H9 (cell line): ENCODE data around the gene HPCAL1. TPM values are rescaled to one million over a fixed set of nuclear protein-coding genes. Genes with fewer than 3 reads are reported as not detected.

Experiments used
- DNase-seq: peaks from one replicate; pipeline ENCODE4 v3.0.0-alpha.2; 2017
- H2AFZ ChIP-seq: one replicate; pipeline ENCODE4 v1.6.1; 2013; ENCODE audit warnings: mild to moderate bottlenecking, low read length, control low read depth, moderate library complexity
- H2AK5ac ChIP-seq: 2 replicates; pipeline ENCODE4 v1.6.1; 2013; ENCODE audit warnings: low read length, control low read depth, mixed read lengths; ENCODE audit not compliant: insufficient read length
- H2BK120ac ChIP-seq: one replicate; pipeline ENCODE4 v1.6.1; 2013; ENCODE audit warnings: low read depth, mild to moderate bottlenecking, low read length, control low read depth, inconsistent platforms; ENCODE audit not compliant: poor library complexity, severe bottlenecking
- H2BK12ac ChIP-seq: 2 replicates; pipeline ENCODE4 v1.6.1; 2013; ENCODE audit warnings: low read length, control low read depth, mixed read lengths, low read depth; ENCODE audit not compliant: insufficient read length
- H2BK15ac ChIP-seq: 2 replicates; pipeline ENCODE4 v1.6.1; 2013; ENCODE audit warnings: low read depth, low read length, control low read depth
- H2BK20ac ChIP-seq: one replicate; pipeline ENCODE4 v1.6.1; 2013; ENCODE audit warnings: low read depth, mild to moderate bottlenecking, low read length, control low read depth, inconsistent platforms; ENCODE audit not compliant: poor library complexity, severe bottlenecking
- H2BK5ac ChIP-seq: 2 replicates; pipeline ENCODE4 v1.6.1; 2013; ENCODE audit warnings: low read length, control low read depth, mixed read lengths; ENCODE audit not compliant: insufficient read length
- H3K14ac ChIP-seq: 2 replicates; pipeline ENCODE4 v1.6.1; 2013; ENCODE audit warnings: low read length, control low read depth; ENCODE audit not compliant: insufficient read depth
- H3K18ac ChIP-seq: 2 replicates; pipeline ENCODE4 v1.6.1; 2013; ENCODE audit warnings: low read depth, mild to moderate bottlenecking, mixed read lengths, low read length, control low read depth; ENCODE audit not compliant: insufficient read length
- H3K23ac ChIP-seq: 2 replicates; pipeline ENCODE4 v1.6.1; 2013; ENCODE audit warnings: low read length, control low read depth, mixed read lengths, low read depth; ENCODE audit not compliant: insufficient read length
- H3K23me2 ChIP-seq: 2 replicates; pipeline ENCODE4 v1.6.1; 2013; ENCODE audit warnings: low read depth, mild to moderate bottlenecking, mixed read lengths, low read length, control low read depth; ENCODE audit not compliant: insufficient read length, poor library complexity, severe bottlenecking
- H3K27ac ChIP-seq: 2 replicates; pipeline ENCODE4 v1.5.1; 2013; ENCODE audit warnings: low read length, control low read depth, mixed read lengths, low read depth; ENCODE audit not compliant: insufficient read length
- H3K27me3 ChIP-seq: 2 replicates; pipeline ENCODE4 v1.6.1; 2013; ENCODE audit warnings: low read length, control low read depth, inconsistent platforms; ENCODE audit not compliant: insufficient read depth
- H3K4ac ChIP-seq: 2 replicates; pipeline ENCODE4 v1.6.1; 2013; ENCODE audit warnings: low read depth, mild to moderate bottlenecking, control low read depth, inconsistent platforms, low read length, moderate library complexity
- H3K4me1 ChIP-seq: 2 replicates; pipeline ENCODE4 v1.6.1; 2013; ENCODE audit warnings: low read length, control low read depth, inconsistent platforms; ENCODE audit not compliant: insufficient read depth
- H3K4me2 ChIP-seq: 2 replicates; pipeline ENCODE4 v1.6.1; 2013; ENCODE audit warnings: low read length, control low read depth, mixed read lengths; ENCODE audit not compliant: insufficient read length, insufficient read depth
- H3K56ac ChIP-seq: 2 replicates; pipeline ENCODE4 v1.6.1; 2013; ENCODE audit warnings: low read depth, mild to moderate bottlenecking, mixed read lengths, low read length, control low read depth; ENCODE audit not compliant: insufficient read length
- H3K79me1 ChIP-seq: 2 replicates; pipeline ENCODE4 v1.6.1; 2013; ENCODE audit warnings: low read depth, mild to moderate bottlenecking, moderate library complexity, low read length, control low read depth, inconsistent platforms; ENCODE audit not compliant: insufficient read depth, poor library complexity, severe bottlenecking
- H3K79me2 ChIP-seq: 2 replicates; pipeline ENCODE4 v1.6.1; 2013; ENCODE audit warnings: low read length, control low read depth, inconsistent platforms; ENCODE audit not compliant: insufficient read depth
- H3K9ac ChIP-seq: 2 replicates; pipeline ENCODE4 v1.6.1; 2013; ENCODE audit warnings: low read length, control low read depth, mixed read lengths; ENCODE audit not compliant: insufficient read length; ENCODE audit errors: extremely low read depth
- H3K9me3 ChIP-seq: one replicate; pipeline ENCODE4 v1.6.1; 2013; ENCODE audit warnings: low read depth, low read length, inconsistent platforms; ENCODE audit not compliant: control insufficient read depth
- H3T11ph ChIP-seq: one replicate; pipeline ENCODE4 v1.6.1; 2013; ENCODE audit warnings: mild to moderate bottlenecking, low read length, control low read depth, inconsistent platforms
- H4K20me1 ChIP-seq: one replicate; pipeline ENCODE4 v1.6.1; 2013; ENCODE audit not compliant: control insufficient read depth, insufficient read length, insufficient read depth
- H4K5ac ChIP-seq: 2 replicates; pipeline ENCODE4 v1.6.1; 2013; ENCODE audit warnings: low read depth, mild to moderate bottlenecking, mixed read lengths, low read length, control low read depth; ENCODE audit not compliant: insufficient read length
- H4K8ac ChIP-seq: replicated peaks from 2 replicates; pipeline ENCODE4 v1.6.1; 2013; ENCODE audit warnings: low read length, control low read depth, mixed read lengths, low read depth; ENCODE audit not compliant: insufficient read length
- H4K91ac ChIP-seq: 2 replicates; pipeline ENCODE4 v1.6.1; 2013; ENCODE audit warnings: low read depth, mild to moderate bottlenecking, moderate library complexity, mixed read lengths, low read length, control low read depth; ENCODE audit not compliant: insufficient read length
- H3K27ac Mint-ChIP-seq, 3 experiments: 2 replicates in 2 of 3; 3 replicates in 1 of 3; pipeline ENCODE4 v1.8.0; 2020 to 2021; ENCODE audit warnings: mixed read lengths in 3 of 3, mild to moderate bottlenecking in 1 of 3, moderate library complexity in 1 of 3
- H3K27me3 Mint-ChIP-seq: 2 replicates; pipeline ENCODE4 v1.8.0; 2021; ENCODE audit warnings: low read depth, mild to moderate bottlenecking, moderate library complexity, mixed read lengths
- H3K36me3 Mint-ChIP-seq, 3 experiments: 2 replicates in 2 of 3; 3 replicates in 1 of 3; pipeline ENCODE4 v1.8.0; 2020 to 2021; ENCODE audit warnings: low read depth in 3 of 3, mixed read lengths in 3 of 3; ENCODE audit not compliant: insufficient read depth in 1 of 3
- H3K4me1 Mint-ChIP-seq, 2 experiments: 2 replicates each; pipeline ENCODE4 v1.8.0; 2020; ENCODE audit warnings: mixed read lengths in 2 of 2
- H3K4me3 Mint-ChIP-seq, 2 experiments: 2 replicates in 1 of 2; 3 replicates in 1 of 2; pipeline ENCODE4 v1.8.0; 2020 to 2021; ENCODE audit warnings: mild to moderate bottlenecking in 2 of 2, mixed read lengths in 2 of 2, moderate library complexity in 1 of 2
- H3K9me3 Mint-ChIP-seq, 2 experiments: 2 replicates in 1 of 2; 3 replicates in 1 of 2; pipeline ENCODE4 v1.8.0; 2020; ENCODE audit warnings: mild to moderate bottlenecking in 2 of 2, mixed read lengths in 2 of 2, moderate library complexity in 1 of 2
- WGBS: extraction: QIAGEN DNeasy Blood & Tissue Kit; methylation state at CpG from one replicate; pipeline ENCODE4 v1.1.7; 2013; ENCODE audit warnings: missing lambda C conversion rate, low lambda C conversion rate, mixed read lengths; ENCODE audit not compliant: insufficient read length; ENCODE audit errors: extremely low coverage; 5-methylcytosine and 5-hydroxymethylcytosine counted together
- total RNA-seq: library from RNA; stranded (reverse); gene quantifications from 2 replicates; pipeline ENCODE4 v1.2.1, GENCODE V29; 2021
- TF ChIP-seq, protein P1 (sequence below): fragments of 200-600 bp; sonication (generic); conservative IDR thresholded peaks from 3 replicates; pipeline ENCODE4 v1.8.0; 2021; ENCODE audit warnings: antibody characterized with exemption, mild to moderate bottlenecking

HPCAL1 gene
- total RNA-seq, 1 experiment from 2014 or later: 4.7 TPM

DNA sequence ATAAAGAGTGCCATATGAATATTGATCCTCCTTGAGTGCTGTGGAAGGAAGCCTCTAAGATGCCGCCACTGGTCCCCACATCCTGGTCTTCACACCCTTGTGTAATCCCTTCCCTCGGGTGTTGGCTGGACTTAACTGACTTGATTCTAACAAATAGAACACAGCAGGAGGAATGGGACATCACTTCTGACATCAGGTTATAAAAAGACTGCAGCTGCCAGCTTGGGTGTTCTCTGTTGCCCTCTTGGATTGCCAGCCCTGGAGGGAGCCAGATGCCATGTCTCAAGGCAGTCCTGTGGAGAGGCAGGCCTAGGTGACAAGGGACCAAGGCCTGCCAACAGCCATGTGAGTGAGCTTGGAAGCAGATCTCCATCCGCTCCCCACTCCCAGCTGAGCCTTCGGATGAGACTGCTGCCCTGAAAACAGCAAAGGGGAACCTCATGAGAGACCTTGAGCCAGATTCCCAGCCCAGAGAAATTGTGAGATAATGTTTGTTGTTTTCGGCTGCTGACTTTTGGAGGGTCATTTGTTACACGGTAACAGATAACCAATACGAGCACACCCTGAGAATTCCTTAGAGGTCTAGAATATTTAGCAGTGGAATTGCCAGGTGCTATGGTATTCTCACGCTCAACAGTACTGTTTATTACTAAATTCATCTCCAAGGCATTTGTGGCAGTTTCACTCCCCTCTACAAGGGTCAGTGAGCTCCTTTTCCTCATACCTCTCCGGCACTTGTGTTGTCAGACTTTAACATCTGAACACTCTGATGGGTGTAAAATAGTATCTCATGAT is 32.5 kb downstream of the HPCAL1 start:
- Mint-ChIP-seq H3K27me3 (no peaks in the 10 kb centered on the region), H3K36me3 (peaks cover 5 to 11% (median 5%) of the 10 kb centered on the region in 3 experiments; a peak in 5 of 7 replicates), H3K4me3 (no peak overlapping the region), H3K27ac (no peak overlapping the region), H3K9me3 (peaks cover 10 to 12% of the 10 kb centered on the region in 2 experiments; a peak in 3 of 5 replicates), H3K4me1 (peaks cover 32 to 35% of the 10 kb centered on the region in 2 experiments)
- Histone ChIP-seq H4K8ac (no peak overlapping the region), H3K4ac (no peak overlapping the region), H3K4me2 (no peak overlapping the region), H3T11ph (no peak overlapping the region), H3K79me2 (no peaks in the 10 kb centered on the region), H2BK120ac (no peak overlapping the region), H2AK5ac (no peak overlapping the region), H3K27me3 (no peaks in the 10 kb centered on the region; the same call in 1 of the 2 replicates), H3K4me1 (peaks cover 8% of the 10 kb centered on the region; the same call in 1 of the 2 replicates), H3K14ac (no peak overlapping the region), H3K23ac (no peak overlapping the region), H3K23me2 (no peaks in the 10 kb centered on the region), H2BK12ac (no peak overlapping the region), H3K9me3 (no peaks in the 10 kb centered on the region), H2BK5ac (no peak overlapping the region), H4K20me1 (no peaks in the 10 kb centered on the region), H4K91ac (no peak overlapping the region), H2BK15ac (no peak overlapping the region), H3K9ac (no peak overlapping the region), H3K79me1 (no peaks in the 10 kb centered on the region), H2BK20ac (no peak overlapping the region), H3K56ac (no peak overlapping the region), H3K18ac (no peak overlapping the region), H2AFZ (no peak overlapping the region), H4K5ac (no peak overlapping the region), H3K27ac (no peak overlapping the region)
- TF ChIP-seq, protein P1, sequence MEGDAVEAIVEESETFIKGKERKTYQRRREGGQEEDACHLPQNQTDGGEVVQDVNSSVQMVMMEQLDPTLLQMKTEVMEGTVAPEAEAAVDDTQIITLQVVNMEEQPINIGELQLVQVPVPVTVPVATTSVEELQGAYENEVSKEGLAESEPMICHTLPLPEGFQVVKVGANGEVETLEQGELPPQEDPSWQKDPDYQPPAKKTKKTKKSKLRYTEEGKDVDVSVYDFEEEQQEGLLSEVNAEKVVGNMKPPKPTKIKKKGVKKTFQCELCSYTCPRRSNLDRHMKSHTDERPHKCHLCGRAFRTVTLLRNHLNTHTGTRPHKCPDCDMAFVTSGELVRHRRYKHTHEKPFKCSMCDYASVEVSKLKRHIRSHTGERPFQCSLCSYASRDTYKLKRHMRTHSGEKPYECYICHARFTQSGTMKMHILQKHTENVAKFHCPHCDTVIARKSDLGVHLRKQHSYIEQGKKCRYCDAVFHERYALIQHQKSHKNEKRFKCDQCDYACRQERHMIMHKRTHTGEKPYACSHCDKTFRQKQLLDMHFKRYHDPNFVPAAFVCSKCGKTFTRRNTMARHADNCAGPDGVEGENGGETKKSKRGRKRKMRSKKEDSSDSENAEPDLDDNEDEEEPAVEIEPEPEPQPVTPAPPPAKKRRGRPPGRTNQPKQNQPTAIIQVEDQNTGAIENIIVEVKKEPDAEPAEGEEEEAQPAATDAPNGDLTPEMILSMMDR: no peak
- no CpG with 5 or more reads among the region's 9 CpGs for WGBS
- DNase-seq: no peak
